Measurements from ENCODE around the gene WDR93.

WDR93 gene

GRCh38 chr15:89690276-89691218 is at the start of gene WDR93, which contains the start of gene PEX11A:
TSS of gene WDR93 (plus strand) at chr15:89690811. CDS start at chr15:89701747, 10,936 bp downstream.
TSS of gene PEX11A (minus strand) at chr15:89690754. CDS start at chr15:89690632, 122 bp downstream.
- no peak for TF ChIP-seq CTCF (IDR thresholded peaks at IDR 0.05)
- Histone ChIP-seq H3K36me3 (no peaks in the 10 kb centered on the region), H3K27ac (no peak within 1 kb of the TSS)

GRCh38 chr15:89641053-89641452 is 49.6 kb upstream of the WDR93 start:
- no peak for TF ChIP-seq CTCF (IDR thresholded peaks at IDR 0.05)

More at GRCh38 chr15:89690276-89691218, at the start of gene WDR93, which contains the start of gene PEX11A:
- no peaks in the 10 kb centered on the region for H3K27me3 ChIP-seq
- peaks cover 5 to 8% of the 10 kb centered on the region in 2 experiments for H3K4me1 ChIP-seq (ENCODE audit: control insufficient read depth in 1 of 2, insufficient read depth in 1 of 2, low read depth in 1 of 2, low read length in 1 of 2)
- H3K4me3 ChIP-seq (ENCODE audit: low read depth in 1 of 2, low read length in 1 of 2), result peak within 1 kb of the TSS; percentile 87 to 92
- no peaks in the 10 kb centered on the region for H3K9me3 ChIP-seq

GRCh38 chr15:89642106-89642505 is 48.5 kb upstream of the WDR93 start:
- H3K4me3 ChIP-seq (ENCODE audit: low read depth in 1 of 2, low read length in 1 of 2), result no peak overlapping the region
- H3K27me3 ChIP-seq, result no peaks in the 10 kb centered on the region
- H3K4me1 ChIP-seq (ENCODE audit: control insufficient read depth in 1 of 2, insufficient read depth in 1 of 2, low read depth in 1 of 2, low read length in 1 of 2), result no peaks in the 10 kb centered on the region
- no peaks in the 10 kb centered on the region for H3K36me3 ChIP-seq
- TF ChIP-seq CTCF (IDR thresholded peaks at IDR 0.05), result no peak
- H3K9me3 ChIP-seq, result no peaks in the 10 kb centered on the region
- no peak overlapping the region for H3K27ac ChIP-seq

More at GRCh38 chr15:89641053-89641452, 49.6 kb upstream of the WDR93 start:
- H3K9me3 ChIP-seq, result no peaks in the 10 kb centered on the region
- no peak overlapping the region for H3K4me3 ChIP-seq (ENCODE audit: low read depth in 1 of 2, low read length in 1 of 2)
- no peaks in the 10 kb centered on the region for H3K27me3 ChIP-seq
- no peak overlapping the region for H3K27ac ChIP-seq
- H3K36me3 ChIP-seq, result no peaks in the 10 kb centered on the region
- no peaks in the 10 kb centered on the region for H3K4me1 ChIP-seq (ENCODE audit: control insufficient read depth in 1 of 2, insufficient read depth in 1 of 2, low read depth in 1 of 2, low read length in 1 of 2)

- no peaks in the 10 kb centered on the region for H3K4me1 ChIP-seq (ENCODE audit: control insufficient read depth in 1 of 2, insufficient read depth in 1 of 2, low read depth in 1 of 2, low read length in 1 of 2)
- no peaks in the 10 kb centered on the region for H3K36me3 ChIP-seq
- no peaks in the 10 kb centered on the region for H3K9me3 ChIP-seq
- H3K27me3 ChIP-seq, result no peaks in the 10 kb centered on the region
- no peak for TF ChIP-seq CTCF (IDR thresholded peaks at IDR 0.05)
- H3K4me3 ChIP-seq (ENCODE audit: low read depth in 1 of 2, low read length in 1 of 2), result no peak overlapping the region
- no peak overlapping the region for H3K27ac ChIP-seq
Observed at GRCh38 chr15:89645680-89646079, 44.9 kb upstream of the WDR93 start.

- TF ChIP-seq CTCF (IDR thresholded peaks at IDR 0.05), result no peak
- no peak overlapping the region for H3K27ac ChIP-seq
- H3K9me3 ChIP-seq, result no peaks in the 10 kb centered on the region
- no peaks in the 10 kb centered on the region for H3K36me3 ChIP-seq
- H3K4me1 ChIP-seq (ENCODE audit: control insufficient read depth in 1 of 2, insufficient read depth in 1 of 2, low read depth in 1 of 2, low read length in 1 of 2), result no peaks in the 10 kb centered on the region
- H3K27me3 ChIP-seq, result peaks cover 1% of the 10 kb centered on the region
- H3K4me3 ChIP-seq (ENCODE audit: low read depth in 1 of 2, low read length in 1 of 2), result no peak overlapping the region
Observed at GRCh38 chr15:89646416-89647141, 44.0 kb upstream of the WDR93 start.

All from neutrophil (primary cell).